Endothelial cell of umbilical vein (primary cell): ENCODE data around the gene SERPINB6. TPM values are rescaled to one million over a fixed set of nuclear protein-coding genes. Genes with fewer than 3 reads are reported as not detected.
"Not testable (repeated sequence)": the region's sequence is repeated elsewhere in the genome, so short reads cannot be mapped to it uniquely, and the experiment has no call there.

Experiments used
- BruUV-seq: library from RNA; stranded (reverse); fragments of 400-500 nt; replicated peaks from 2 replicates; lab custom pipeline; 2021; lab: Mats Ljungman, UMichigan
- CTCF ChIA-PET: fragments of 300-600, 350-600 bp; sonication (Branson Sonifier 250); formaldehyde crosslinking; loops from one replicate; lab custom pipeline; 2021; ENCODE audit warnings: antibody characterized with exemption, inconsistent platforms; lab: Charles Lee
- POLR2A ChIA-PET: fragments of 300-600, 350-600 bp; sonication (Branson Sonifier 250); formaldehyde crosslinking; loops from one replicate; lab custom pipeline; 2021; ENCODE audit warnings: antibody characterized with exemption, inconsistent platforms; lab: Charles Lee
- DNase-seq: peaks from one replicate; pipeline ENCODE4 v3.0.0-alpha.2; 2011; ENCODE audit warnings: low read depth, low spot score
- FAIRE-seq: peaks from 2 replicates; lab custom pipeline; 2011; peaks lifted over from hg19 to GRCh38; lab: Jason Lieb, UNC
- H2AFZ ChIP-seq: 2 replicates; pipeline ENCODE4 v1.6.0; 2012; ENCODE audit warnings: low read depth, low read length, control low read depth, inconsistent platforms
- H3K27ac ChIP-seq: 2 replicates; pipeline ENCODE4 v1.5.1; 2011; ENCODE audit warnings: low read depth, mild to moderate bottlenecking, control low read depth, low read length, moderate library complexity; ENCODE audit not compliant: insufficient read depth
- H3K27me3 ChIP-seq, 2 experiments: 2 replicates each; pipeline versions ENCODE4 v1.6.0 to v1.6.1; 2011; ENCODE audit warnings: low read length in 2 of 2, mixed read lengths in 1 of 2; ENCODE audit not compliant: control insufficient read depth in 2 of 2, insufficient read depth in 2 of 2
- H3K36me3 ChIP-seq, 2 experiments: 2 replicates in 1 of 2; 3 replicates in 1 of 2; pipeline ENCODE4 v1.5.1; 2011; ENCODE audit warnings: low read length in 2 of 2, mild to moderate bottlenecking in 1 of 2, moderate library complexity in 1 of 2; ENCODE audit not compliant: control insufficient read depth in 2 of 2, insufficient read depth in 2 of 2; ENCODE audit errors: extremely low read depth in 1 of 2
- H3K4me1 ChIP-seq: 3 replicates; pipeline ENCODE4 v1.5.1; 2011; ENCODE audit warnings: mild to moderate bottlenecking, low read length; ENCODE audit not compliant: control insufficient read depth, insufficient read depth; ENCODE audit errors: extremely low read depth
- H3K4me2 ChIP-seq: 2 replicates; pipeline ENCODE4 v1.6.1; 2011; ENCODE audit warnings: low read length, control low read depth, mixed read lengths; ENCODE audit not compliant: insufficient read depth
- H3K4me3 ChIP-seq, 3 experiments: fragments of 200-600 bp in 1 of 3; sonication (generic), shearing (Covaris generic) in 1 of 3; replicated peaks in 1 of 3; 2 replicates each; pipeline ENCODE4 v1.5.1; 2011 to 2016; ENCODE audit warnings: control low read depth in 3 of 3, low read length in 3 of 3, mild to moderate bottlenecking in 2 of 3, inconsistent platforms in 1 of 3, low read depth in 1 of 3, moderate library complexity in 1 of 3; ENCODE audit not compliant: insufficient read depth in 1 of 3
- H3K79me2 ChIP-seq: 2 replicates; pipeline ENCODE4 v1.6.0; 2012; ENCODE audit warnings: low read length, inconsistent platforms; ENCODE audit not compliant: control insufficient read depth, insufficient read depth
- H3K9ac ChIP-seq: replicated peaks from 2 replicates; pipeline ENCODE3; 2011; ENCODE audit warnings: low read length, control low read depth; ENCODE audit not compliant: insufficient read depth; ENCODE audit errors: extremely low read depth
- H3K9me1 ChIP-seq: replicated peaks from 3 replicates; pipeline ENCODE4 v1.6.0; 2011; ENCODE audit warnings: mild to moderate bottlenecking, low read length; ENCODE audit not compliant: control insufficient read depth, insufficient read depth; ENCODE audit errors: extremely low read depth
- H3K9me3 ChIP-seq: replicated peaks from 2 replicates; pipeline ENCODE4 v1.5.1; 2012; ENCODE audit warnings: low read length, inconsistent platforms; ENCODE audit not compliant: control insufficient read depth, insufficient read depth
- H4K20me1 ChIP-seq: replicated peaks from 2 replicates; pipeline ENCODE3; 2011; ENCODE audit warnings: mild to moderate bottlenecking, low read length; ENCODE audit not compliant: control insufficient read depth, insufficient read depth; ENCODE audit errors: extremely low read depth
- FOS ChIP-seq: IDR thresholded peaks from 2 replicates; pipeline ENCODE4 v1.6.1; 2011; ENCODE audit warnings: mild to moderate bottlenecking, low read length, moderate library complexity, borderline replicate concordance; ENCODE audit not compliant: insufficient read depth
- JUN ChIP-seq: IDR thresholded peaks from 2 replicates; pipeline ENCODE4 v1.6.1; 2011; ENCODE audit warnings: borderline replicate concordance, low read depth; ENCODE audit not compliant: insufficient read length, insufficient read depth
- dilution Hi-C: fragments of 300-500 bp; cut with MboI; formaldehyde crosslinking; loops from one replicate; pipeline ENCODE4 v1.15.0; 2019; ENCODE audit warnings: low sequenced_read_pairs; ENCODE audit not compliant: extremely low pct_ligation_motif_present
- intact Hi-C: fragments of 100-400 bp; cut with micrococcal nuclease; formaldehyde crosslinking; loops from one replicate; pipeline ENCODE4 v1.10.0; 2022
- polyA plus RNA-seq, 4 experiments: library from polyadenylated mRNA; depleted of rRNA in 3 of 4; stranded (reverse) in 3 of 4; unstranded in 1 of 4; fragments of >200 nt; gene quantifications; 2 replicates each; pipeline versions ENCODE4 v1.2.1 to v1.2.3, GENCODE V29; 2011 to 2012; ENCODE audit warnings: missing spikeins in 1 of 4
- total RNA-seq: library from RNA; stranded (reverse); gene quantifications from 2 replicates; pipeline ENCODE4 v1.2.3, GENCODE V29; 2021

Gene SERPINB6
- total and polyA plus RNA-seq, 2 donors (not counting 3 experiments of a cell fraction or from before 2014, with no cell fraction given), result 145 to 151 TPM

DNA sequence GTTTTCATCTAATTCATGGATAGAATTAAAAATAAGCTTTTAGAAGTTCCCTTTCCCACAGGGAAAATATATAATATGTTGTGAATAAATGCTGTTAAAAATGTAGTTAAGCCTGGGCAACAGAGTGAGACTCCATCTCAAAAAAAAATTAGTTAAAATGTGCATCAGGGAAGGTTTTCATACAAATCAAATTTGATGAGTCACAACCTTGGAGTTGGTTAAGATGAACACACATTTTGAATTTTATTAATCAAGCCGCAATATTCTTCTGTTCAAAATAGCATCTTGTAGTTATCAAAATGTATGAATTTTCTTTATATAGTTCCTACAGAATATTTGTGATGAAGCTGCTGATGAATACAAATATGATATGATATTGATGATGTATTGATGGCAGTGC lies 37.3 kb downstream of the SERPINB6 start:
- Histone ChIP-seq H3K79me2 (no peaks in the 10 kb centered on the region), H3K4me2 (no peak overlapping the region), H3K9me1 (no peaks in the 10 kb centered on the region), H3K9ac (no peak overlapping the region), H3K4me1 (peaks cover 2% of the 10 kb centered on the region), H3K4me3 (no peak overlapping the region), H3K27me3 (no peaks in the 10 kb centered on the region), H2AFZ (no peak overlapping the region), H3K27ac (no peak overlapping the region), H3K9me3 (no peaks in the 10 kb centered on the region), H4K20me1 (no peaks in the 10 kb centered on the region), H3K36me3 (no peaks in the 10 kb centered on the region)
- FAIRE-seq, result no peak
- no TSS peak for BruUV-seq
- intact Hi-C loops (no loop called here), dilution Hi-C loops (no loop called here)
- ChIA-PET POLR2A (no interaction called here), CTCF (interaction anchor here (1.2 to 3.3 kb wide), 7 partner anchors 10 to 151 kb away, joined by 3 to 20 read pairs (median 16); no protein-coding TSS in a partner anchor)
- DNase-seq, result no peak
- TF ChIP-seq JUN, result peak; percentile 8
- TF ChIP-seq FOS, result no peak

DNA sequence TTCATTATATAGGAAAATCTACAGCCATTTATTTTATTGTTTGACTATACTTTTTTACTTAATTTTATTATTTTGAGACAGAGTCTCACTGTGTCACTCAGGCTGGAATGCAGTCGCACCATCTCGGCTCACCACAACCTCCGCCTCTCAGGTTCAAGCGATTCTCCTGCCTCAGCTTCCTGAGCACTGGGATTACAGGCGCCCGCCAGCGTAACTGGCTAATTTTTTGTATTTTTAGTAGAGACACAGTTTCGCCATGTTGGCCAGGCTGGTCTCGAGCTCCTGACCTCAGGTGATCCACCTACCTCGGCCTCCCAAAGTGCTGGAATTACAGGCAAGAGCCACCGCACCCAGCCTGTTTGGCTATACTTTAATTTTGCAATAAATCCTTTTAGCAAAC lies 38.5 kb downstream of the SERPINB6 start:
- DNase-seq, H3K9me3 ChIP-seq, dilution Hi-C loops, H3K27ac ChIP-seq, H2AFZ ChIP-seq, H3K4me1 ChIP-seq, FAIRE-seq, H3K9me1 ChIP-seq, BruUV-seq, H3K36me3 ChIP-seq, H3K27me3 ChIP-seq, H4K20me1 ChIP-seq, H3K4me3 ChIP-seq, H3K9ac ChIP-seq, H3K4me2 ChIP-seq, H3K79me2 ChIP-seq: not testable (repeated sequence)
- intact Hi-C loops, result loop anchor here (1.0 to 2.0 kb wide), 4 partner anchors 78 to 195 kb away; no protein-coding TSS in a partner anchor
- POLR2A ChIA-PET, result interaction anchor here (1.0 kb wide), 1 partner anchor 57 kb away, joined by 3 read pairs; no protein-coding TSS in a partner anchor
- CTCF ChIA-PET, result interaction anchor here (0.6 to 5.0 kb wide), 28 partner anchors 9 to 195 kb away, joined by 3 to 185 read pairs (median 5); partner anchors contain the start of genes MYLK4 and SERPINB1
